GM19468 (cell line): ENCODE results near the gene HECTD4.
"Not testable (repeated sequence)": the region's sequence is repeated elsewhere in the genome, so short reads cannot be mapped to it uniquely, and the experiment has no call there.

Source experiments
- ATAC-seq: cut with Tn5 transposase; IDR thresholded peaks from one replicate; pipeline ENCODE4 v1.9.1; 2021; ENCODE audit warnings: mild to moderate bottlenecking, moderate library complexity, moderate number of reproducible peaks; ENCODE audit not compliant: unreplicated experiment; ENCODE audit errors: extremely low read depth

The HECTD4 gene

DNA sequence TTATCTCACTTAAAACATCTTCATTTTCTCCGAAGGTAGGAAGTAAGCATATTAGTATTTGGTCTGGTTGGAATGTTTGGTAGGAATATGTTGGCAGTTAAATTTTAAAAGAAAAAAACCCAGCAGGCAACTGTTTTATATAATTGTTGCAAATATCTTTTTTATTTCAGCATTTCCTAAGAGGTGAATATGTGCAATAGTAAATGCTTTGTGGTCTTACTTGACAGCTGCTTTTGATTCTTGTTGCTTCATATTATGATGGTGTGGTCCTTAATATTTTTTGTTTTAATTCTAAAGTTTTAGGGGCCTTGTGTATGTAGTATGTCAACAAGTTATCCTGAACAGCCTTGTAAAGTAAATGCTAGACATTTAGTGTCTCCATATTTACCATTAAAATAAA is 250.5 kb downstream of the HECTD4 start:
- no peak for ATAC-seq

DNA sequence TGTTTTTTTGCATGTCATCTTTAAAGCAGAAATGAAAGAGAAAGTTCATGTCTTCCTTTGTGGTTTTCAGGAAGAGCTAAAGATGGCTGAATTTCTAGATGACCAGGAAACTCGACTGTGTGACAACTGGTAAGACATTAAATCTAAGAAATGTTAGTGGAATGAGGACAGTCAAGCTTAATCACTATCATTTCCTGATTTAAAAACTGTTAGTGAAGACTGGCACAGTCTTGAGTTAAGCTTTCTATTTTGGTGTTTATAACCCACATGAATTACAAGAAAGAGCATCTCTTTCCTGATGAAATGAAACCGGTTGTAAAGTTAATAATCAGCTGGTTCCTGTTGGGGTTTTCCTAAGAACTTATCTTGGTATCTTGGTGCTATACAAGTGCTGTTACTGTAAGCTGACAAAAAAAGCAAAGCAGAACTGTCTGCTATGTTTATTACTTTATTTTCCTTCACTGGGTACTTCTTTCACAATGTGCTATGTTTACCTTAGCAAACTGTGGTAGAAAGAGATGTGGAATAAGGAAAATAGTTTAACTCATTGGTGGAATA is 251.7 kb downstream of the HECTD4 start:
- peak; percentile 22 for ATAC-seq

DNA sequence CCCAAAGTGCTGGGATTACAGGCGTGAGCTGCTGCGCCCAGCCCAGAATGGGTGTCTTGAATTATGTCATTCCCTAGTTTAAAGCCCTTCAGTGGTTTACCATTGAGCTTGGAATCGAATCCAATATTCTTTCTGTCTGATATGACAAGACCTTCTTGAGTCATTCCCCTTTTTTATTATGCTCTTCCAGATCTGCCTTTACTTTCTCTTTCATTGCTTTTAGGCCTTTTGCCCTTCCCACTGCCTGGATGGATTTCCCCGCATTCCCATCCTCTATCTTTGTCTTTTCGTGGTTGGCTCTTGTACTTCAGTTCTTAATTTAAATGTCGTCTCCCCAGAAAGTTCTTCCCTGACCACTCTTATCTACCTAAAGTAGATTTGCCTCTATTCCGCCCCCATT is 255.3 kb downstream of the HECTD4 start:
- no peak for ATAC-seq

GRCh38 chr12:112126000-112126438 is 256.2 kb downstream of the HECTD4 start:
- ATAC-seq = no peak

GRCh38 chr12:112125250-112125999 is 256.8 kb downstream of the HECTD4 start, which contains the start of gene TRAFD1:
TRAFD1 (plus strand) TSS chr12:112125560; CDS start chr12:112130523, 4,963 bp downstream.
- peak; percentile 93 for ATAC-seq

GRCh38 chr12:112124918-112125249 is 257.3 kb downstream of the HECTD4 start:
- ATAC-seq = no peak

DNA sequence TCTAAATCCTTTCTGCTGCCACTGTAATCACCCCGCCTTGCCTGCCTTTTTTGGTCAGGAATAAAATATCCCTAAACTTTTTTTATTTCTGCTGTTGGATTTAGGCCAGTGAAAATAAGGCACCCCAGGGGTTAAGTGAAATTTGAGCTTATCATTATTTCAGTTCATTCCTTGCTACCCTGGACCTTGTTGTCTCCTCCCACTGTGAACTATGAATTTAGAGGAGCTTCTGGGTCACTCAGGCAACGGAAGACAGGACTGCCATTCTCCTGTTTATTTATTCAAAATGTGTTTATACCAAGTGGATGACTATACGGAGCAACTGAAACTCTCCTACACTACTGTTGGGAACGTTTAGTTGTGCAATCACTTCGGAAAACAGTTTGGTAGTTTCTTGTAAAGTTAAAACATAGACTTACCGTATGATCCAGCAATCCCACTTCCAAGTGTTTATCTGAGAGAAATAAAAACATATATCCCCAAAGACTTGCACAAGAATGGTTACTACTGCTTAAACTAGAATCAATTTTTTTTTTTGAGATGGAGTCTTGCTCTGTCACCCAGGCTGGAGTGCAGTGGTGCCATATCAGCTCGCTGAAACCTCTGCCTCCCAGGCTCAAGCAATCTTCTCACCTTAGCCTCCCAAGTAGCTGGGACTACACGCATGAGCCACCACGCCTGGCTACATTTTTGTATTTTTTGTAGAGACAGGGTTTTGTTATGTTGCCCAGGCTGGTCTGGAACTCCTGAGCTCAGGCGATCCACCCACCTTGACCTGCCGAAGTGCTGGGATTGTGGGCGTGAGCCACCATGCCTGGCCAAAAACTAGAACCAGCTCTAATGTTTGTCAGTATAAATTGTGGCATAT is 259.2 kb downstream of the HECTD4 start:
- no peak for ATAC-seq

GRCh38 chr12:112121780-112122565 is 260.3 kb downstream of the HECTD4 start:
- ATAC-seq = no peak

- ATAC-seq = no peak
These were observed 264.5 kb downstream of the HECTD4 start for GRCh38 chr12:112117685-112118084.

DNA sequence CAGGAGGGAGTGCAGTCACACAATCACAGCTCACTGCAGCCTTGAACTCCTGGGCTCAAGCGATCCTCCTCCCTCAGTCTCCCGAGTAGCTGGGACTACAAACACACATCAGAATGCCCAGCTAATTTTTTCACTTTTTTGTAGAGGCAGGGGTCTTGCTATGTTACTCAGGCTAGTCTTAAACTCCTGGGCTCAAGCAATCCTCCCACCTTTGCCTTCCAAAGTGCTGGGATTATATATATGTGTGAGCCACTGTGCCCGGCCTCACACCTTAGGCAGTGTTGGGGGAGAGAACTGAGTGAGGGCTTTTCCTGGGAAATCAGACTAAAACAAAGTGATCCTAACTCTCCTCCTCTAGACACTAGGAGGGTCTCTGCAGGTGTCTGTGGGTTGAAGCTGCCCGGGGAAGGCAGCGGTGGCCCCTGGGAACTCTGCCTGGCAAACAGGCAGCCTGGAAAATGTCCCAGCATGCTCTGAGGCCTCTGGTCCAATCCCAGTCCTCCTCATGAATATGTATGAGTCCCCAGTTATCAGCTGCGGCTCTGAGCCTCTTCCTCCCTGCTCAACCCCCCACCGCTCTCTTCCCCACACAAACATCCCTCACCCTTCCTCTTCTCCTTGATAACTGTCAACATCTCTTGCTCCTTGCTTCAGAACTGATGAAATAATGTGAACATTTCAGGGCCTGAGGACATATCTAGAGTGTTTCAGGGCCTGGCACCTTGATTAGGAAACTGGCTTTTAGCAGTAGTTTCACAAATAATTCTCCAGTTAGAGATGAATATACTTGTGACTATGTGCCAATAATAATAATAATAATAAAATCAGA is 265.8 kb downstream of the HECTD4 start:
- ATAC-seq = no peak

GRCh38 chr12:112115259-112116045 is 266.8 kb downstream of the HECTD4 start:
- ATAC-seq = no peak

DNA sequence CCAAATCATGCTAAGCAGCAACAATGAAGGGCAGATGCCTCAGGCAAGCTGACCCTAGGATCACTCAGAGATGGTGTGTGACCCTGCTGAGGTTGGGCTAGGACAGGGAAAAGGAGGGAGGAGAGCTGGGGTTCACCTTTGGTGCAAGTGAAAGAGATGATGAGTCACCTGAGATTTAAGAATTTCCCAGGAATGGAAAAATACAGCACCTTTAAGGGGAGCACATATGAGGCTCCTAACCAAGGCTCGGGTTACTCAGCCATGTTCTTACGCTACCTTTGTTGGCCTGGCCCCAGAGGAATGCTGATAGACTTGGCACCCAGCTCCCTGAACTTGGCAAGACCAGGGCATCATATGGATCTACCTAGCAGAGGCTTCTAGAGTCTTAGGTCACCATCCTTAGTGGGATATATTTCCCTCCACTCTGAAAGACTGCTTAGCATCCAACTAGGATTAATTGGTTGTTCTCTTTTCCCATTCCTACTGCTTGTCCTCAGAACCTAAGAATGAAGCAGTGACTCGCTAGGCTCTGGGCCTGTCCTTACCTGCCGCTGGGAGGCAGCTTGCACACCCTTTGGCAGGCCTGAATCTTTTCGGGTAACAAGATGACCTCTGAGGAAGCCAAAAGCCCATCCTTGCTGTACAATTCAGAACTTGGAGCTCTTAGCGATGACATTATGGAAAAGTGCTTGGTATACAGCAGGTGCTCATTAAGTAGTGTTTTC is 269.7 kb downstream of the HECTD4 start:
- no peak for ATAC-seq

DNA sequence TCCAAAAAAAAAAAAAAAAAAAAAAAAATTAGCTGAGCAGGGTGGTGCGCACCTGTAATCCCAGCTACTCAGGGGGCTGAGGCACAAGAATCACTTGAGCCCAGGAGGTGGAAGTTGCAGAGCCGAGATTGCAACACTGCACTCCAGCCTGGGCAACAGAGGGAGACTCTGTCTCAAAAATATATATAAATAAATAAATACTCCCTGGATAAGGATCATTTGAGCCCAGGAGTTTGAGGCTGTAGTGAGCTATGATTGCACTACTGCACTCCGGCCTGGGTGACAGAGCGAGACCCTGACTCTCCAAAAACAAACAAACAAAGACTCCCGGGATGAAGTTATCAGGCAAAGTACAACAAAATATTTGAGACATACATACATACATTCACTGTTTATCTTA is 270.3 kb downstream of the HECTD4 start:
- no peak for ATAC-seq

DNA sequence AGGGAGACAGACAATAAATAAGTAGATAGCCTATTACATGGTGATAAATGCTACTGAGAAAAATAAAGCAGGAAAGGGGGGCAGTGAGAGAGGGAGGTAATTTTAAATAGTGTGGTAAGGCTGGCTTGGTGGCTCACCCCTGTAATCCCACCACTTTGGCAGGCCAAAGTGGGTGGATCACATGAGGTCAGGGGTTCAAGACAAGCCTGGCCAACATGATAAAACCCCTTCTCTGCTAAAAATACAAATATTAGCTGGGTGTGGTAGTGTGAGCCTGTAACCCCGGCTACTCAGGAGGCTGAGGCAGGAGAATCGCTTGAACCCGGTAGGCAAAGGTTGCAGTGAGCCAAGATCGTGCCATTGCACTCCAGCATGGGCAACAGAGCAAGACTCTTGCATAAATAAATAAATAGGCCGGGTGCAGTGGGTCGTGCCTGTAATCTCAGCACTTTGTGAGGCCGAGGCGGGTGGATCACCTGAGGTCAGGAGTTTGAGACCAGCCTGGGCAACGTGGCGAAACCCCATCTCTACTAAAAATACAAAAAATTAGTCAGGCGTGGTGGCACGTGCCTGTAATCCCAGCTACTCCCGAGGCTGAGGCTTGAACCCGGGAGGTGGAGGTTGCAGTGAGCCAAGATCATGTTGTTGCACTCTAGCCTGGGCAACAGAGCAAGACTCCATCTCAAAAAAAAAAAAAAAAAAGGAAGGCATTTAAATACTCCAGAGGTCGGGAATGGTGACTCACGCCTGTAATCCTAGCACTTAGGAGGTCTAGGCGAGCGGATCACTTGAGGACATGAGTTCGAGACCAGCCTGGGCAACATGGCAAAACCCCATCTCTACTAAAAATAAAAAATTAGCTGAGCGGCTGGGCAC is 271.2 kb downstream of the HECTD4 start:
- ATAC-seq = not testable (repeated sequence)
